Measurements from ENCODE around the gene CCDC27.

GRCh38 chr1:3743826-3744225 is 8.4 kb upstream of the CCDC27 start:
- no peak for TF ChIP-seq CTCF (IDR thresholded peaks at IDR 0.05)
- TF ChIP-seq POLR2A (IDR thresholded peaks at IDR 0.05), result no peak

All from Peyer's patch (tissue), 4 donors.